HTERT RPE-1 (cell line): ENCODE results near the gene BRINP1.
"Not testable (repeated sequence)": the region's sequence is repeated elsewhere in the genome, so short reads cannot be mapped to it uniquely, and the experiment has no call there.

ENCODE experiments used
- in situ Hi-C: fragments of 300-500 bp; cut with MboI; formaldehyde crosslinking; loops from 4 replicates; pipeline ENCODE4 v1.14.3; 2020; ENCODE audit warnings: low sequenced_read_pairs

Gene BRINP1

GRCh38 chr9:119216651-119217331, 152.4 kb downstream of the BRINP1 start:
- in situ Hi-C loops = no loop called here

DNA sequence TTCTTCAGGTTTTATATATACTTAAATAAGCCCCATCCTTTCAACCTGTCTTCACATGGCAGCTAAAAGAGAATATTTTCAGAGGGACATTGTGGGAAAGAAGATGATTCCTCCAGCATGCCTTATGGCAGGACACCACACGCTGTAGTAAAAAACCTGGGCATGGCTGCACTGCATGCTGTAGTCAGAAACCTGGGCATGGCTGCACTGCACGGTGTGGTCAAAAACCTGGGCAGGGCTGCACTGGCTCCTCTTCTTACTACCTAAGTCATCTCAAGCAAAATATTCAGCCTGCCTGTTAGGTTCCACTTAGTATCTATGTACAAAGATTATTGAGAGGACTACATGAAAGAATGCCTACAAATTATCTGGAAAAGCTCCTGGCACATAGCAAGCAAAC, 153.6 kb downstream of the BRINP1 start:
- in situ Hi-C loops = no loop called here

GRCh38 chr9:119213471-119213870, 155.8 kb downstream of the BRINP1 start:
- in situ Hi-C loops = no loop called here

- in situ Hi-C loops = no loop called here
These were observed 171.2 kb downstream of the BRINP1 start for GRCh38 chr9:119197893-119198607.

DNA sequence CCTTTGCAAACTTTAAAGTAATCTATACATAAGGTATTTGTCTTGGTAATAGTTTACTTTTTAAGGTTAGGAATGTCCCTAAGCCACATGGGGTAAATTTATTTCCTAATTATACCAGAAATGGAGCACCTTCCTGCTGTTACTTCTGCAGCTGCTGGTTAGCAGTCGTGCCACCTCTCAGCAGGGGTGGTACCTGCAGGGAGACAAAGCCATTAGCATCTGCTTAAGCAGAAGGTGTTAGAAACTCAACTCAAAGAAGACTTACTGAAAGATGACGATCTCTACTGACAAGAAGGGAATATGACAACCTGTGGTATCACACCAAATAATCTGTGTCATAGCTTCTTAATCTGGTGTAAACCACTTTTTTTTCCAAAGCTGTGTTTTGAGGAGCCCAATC, 173.7 kb downstream of the BRINP1 start:
- in situ Hi-C loops = no loop called here

DNA sequence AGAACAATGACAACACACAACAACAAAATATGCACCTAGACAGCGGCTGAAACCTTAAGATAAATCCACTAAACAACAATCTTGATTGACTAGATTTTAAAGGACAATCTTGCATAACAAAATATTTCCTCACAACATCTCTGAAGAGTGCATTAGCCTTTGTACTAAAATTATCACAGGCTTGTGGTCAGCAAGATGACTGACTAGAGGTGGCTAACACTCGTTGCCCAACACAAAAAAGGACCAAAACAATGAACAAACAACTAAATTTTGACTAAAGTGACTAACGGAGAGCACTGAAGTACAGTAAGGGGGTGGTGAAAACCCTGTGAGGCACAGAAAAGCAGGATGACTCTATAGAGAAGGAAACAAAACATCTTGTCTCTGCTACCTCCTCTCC, 183.9 kb downstream of the BRINP1 start:
- in situ Hi-C loops = no loop called here

DNA sequence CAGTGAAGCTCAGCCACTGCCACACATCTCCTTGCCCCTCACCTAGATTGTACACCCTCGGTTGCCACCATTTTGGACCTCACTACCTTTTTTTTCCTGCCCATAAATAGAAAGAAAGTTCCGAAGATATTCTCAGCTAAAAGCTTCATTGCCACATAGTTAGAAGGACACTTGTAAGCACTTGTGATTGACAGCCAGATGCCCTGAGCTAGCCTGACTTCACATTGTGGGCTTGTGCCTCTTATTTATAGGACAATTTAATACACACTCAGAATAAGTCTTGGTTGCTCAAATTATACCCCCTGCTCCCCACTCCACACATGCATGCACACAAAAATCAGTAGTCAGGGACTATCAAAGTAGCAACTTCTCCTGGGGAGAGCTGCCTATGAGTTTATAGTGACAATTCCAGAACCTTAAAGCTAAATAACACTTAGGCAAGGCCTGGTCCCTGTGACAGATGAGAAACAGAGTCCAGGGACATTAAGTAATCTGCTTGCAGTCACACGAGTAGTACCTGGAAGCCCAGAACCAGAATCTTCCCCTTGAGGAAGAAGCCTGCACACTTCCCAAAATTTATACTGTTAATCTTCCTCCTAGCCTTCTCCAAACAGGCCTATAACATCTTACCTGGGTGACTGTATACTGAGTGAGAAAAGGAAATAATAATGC, 184.8 kb downstream of the BRINP1 start:
- in situ Hi-C loops = no loop called here

DNA sequence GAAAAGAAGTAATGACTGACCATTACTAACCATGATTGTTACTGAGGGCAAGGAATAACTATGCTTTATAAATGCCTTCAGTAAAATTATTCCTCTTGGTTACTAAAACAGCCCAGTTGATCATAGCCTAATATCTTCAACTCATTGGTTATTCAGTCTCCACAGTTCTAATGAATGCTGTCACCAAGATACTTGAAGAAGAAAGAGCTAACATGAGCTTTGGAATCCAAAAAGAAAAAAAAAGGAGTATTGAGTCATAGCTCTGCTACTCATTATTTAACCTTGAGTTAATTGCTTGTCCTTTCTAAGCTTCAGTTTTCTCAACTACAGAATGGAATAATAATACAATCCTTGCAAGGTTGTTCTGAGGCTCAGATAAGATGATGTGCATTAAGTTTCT, 187.7 kb downstream of the BRINP1 start:
- in situ Hi-C loops = no loop called here

DNA sequence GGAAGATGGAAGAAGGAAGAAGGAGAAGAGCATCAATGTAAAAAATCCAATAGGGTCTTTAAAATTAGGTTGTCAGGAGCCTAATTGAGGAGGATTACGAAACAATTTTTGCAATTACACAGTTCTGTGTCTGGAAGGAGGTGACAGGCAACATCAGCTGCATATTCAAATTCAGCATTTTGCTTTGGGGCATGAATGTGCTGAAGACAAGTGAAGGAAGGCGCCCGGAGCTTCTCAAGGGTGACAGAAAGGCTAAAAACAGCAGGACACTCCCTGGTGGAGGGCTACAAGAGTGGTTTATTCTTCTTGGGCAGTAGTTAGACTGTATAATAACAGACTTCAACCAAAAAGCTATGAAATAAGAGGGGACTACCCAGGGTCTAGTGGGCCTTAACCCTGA, 188.3 kb downstream of the BRINP1 start:
- in situ Hi-C loops = no loop called here

DNA sequence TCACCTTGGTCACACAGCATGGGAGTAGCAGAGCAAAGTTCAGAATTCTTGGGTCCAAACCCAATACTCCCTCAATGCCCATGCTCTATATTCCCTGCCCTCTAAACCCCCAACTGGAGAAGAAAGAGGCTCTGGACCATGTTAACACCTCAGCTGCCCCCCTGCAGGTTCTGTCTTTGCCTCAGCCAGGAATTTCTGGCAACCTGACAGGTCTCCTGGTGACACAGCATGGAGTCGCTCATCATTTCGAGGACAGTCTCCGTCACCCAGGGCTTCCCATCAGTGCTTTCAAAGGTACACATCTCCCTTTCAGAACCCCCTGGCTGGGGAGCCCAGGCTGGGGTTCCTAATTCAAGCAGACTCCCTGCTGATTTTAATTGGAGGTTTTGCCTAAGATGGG, 189.5 kb downstream of the BRINP1 start:
- in situ Hi-C loops = no loop called here

DNA sequence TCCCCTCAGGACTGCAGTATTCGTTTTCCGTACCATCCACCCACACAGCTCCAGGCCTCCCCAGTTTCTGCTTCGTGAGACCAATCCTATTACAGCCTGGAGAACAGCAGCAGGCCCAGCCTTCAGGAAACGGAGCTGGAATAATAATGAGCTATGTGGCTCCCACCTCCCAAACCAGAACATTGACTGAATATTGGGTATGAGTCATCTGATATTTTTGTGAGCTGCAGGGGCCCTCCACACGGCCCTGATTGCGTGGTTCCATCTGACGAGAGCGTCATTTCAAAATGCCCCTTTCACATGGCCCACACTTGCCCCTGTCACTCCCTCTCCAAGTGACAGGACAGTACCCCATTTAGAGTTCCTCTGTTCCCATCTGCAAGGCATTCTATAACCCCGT, 192.0 kb downstream of the BRINP1 start:
- in situ Hi-C loops = no loop called here

GRCh38 chr9:119175581-119175980, 193.7 kb downstream of the BRINP1 start:
- in situ Hi-C loops = no loop called here

- in situ Hi-C loops = not testable (repeated sequence)
These were observed 200.0 kb downstream of the BRINP1 start for GRCh38 chr9:119169222-119169621.

DNA sequence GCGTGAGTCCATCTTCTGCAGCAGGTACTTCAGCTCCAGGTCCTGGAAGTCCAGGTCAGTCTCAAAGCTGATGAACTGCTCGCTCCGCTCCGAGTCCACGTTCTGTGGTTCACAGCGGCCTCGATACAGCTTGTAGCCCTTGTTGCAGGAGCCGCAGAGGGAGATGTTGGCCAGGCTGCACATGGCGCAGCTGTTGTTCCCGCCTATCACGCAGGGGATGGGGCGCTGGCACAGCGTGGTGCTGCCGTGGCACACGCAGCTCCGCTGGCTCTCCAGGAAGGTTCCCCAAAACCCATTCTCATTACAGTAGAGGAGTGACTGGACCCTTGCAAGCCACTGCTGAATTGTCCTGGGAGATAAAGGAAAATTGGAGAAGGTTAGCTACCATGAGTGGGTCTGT, 201.4 kb downstream of the BRINP1 start:
- in situ Hi-C loops = no loop called here

- in situ Hi-C loops = no loop called here
These were observed 202.0 kb downstream of the BRINP1 start for GRCh38 chr9:119167267-119167666.

GRCh38 chr9:119166096-119166495, 203.1 kb downstream of the BRINP1 start:
- in situ Hi-C loops = no loop called here

DNA sequence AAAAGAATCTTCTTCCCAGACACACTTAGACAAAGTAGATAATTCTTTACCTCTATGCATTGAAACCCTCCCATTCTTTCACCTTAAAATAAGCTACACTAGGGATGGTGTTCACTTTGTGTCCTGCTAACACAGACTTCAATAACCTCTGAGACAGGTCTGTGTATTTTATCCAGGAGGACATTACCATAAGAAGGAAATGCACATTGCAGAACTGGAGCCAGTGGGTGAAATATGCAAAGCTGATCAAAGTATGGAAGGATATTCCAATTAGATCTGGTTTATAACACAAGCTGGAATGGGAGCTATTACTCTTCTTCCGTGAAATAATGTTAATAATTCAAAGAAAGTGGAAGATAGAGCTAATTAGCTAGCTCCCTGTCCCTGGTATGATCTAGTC, 204.1 kb downstream of the BRINP1 start:
- in situ Hi-C loops = no loop called here

GRCh38 chr9:119164716-119165115, 204.5 kb downstream of the BRINP1 start:
- in situ Hi-C loops = no loop called here

DNA sequence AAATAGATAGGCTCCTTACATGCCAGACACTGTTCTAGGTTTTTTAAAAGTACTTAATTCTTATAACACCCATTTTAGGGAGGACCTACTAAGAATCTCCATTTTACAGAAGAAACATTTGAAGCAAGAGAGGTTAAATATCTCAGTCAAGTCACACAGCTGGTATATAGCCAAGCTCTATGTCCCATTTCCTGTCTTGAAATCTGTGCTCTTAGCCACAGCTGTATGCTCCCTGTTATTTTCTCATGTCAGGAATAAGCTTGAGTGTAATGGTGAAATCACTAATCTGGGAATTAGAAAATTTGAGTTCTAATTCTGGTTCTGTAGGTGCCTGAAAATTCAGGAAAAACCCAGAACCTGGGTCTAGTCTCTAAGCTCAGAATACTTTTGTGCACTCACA, 208.7 kb downstream of the BRINP1 start:
- in situ Hi-C loops = no loop called here

DNA sequence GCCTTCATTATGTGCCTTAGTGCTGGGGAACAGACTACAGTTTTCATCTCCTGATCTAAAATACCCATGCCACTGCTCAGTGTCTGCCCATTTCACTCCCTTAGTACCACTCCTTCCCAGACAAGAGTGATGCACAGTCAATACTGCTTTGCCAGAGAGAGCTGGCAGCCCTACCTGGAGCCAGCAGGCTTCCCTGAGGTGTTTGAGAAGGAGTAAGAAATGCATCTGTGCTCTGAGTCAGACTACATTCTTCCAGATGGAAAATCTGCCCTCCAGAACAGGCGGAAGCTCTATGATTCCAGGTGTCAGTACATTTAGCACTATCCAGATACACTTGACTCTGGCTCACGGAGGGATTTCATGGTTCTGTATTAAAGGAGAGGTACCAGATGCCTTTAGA, 209.8 kb downstream of the BRINP1 start:
- in situ Hi-C loops = no loop called here

DNA sequence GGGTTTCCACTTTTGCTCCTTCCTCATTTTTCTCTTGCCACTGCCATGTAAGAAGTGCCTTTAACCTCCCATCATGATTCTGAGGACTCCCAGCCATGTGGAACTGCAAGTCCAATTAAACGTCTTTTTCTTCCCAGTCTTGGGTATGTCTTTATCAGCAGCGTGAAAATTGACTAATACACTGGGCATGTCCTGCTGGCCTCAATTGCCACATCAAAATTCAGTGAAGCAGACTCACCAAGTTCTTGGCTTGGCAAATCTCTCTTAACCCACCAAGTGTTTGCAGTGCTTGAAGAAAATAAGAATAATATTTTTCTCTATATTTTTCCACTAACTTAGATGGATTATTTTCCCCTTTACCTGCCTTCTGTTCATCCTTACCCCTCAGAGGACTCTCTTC, 212.0 kb downstream of the BRINP1 start:
- in situ Hi-C loops = no loop called here

- in situ Hi-C loops = no loop called here
These were observed 212.9 kb downstream of the BRINP1 start for GRCh38 chr9:119156354-119156753.
